MM.1S (cell line): ENCODE data around the gene CYP2C9.
"Not testable (repeated sequence)": the region's sequence is repeated elsewhere in the genome, so short reads cannot be mapped to it uniquely, and the experiment has no call there.

Experiments
- DNase-seq: peaks from one replicate; pipeline ENCODE4 v3.0.0-alpha.2; 2015
- H2AFZ ChIP-seq: fragments of 300-600 bp; sonication (generic); 2 replicates; pipeline ENCODE4 v1.6.0; 2016; ENCODE audit warnings: antibody characterized with exemption, low read length
- H3F3A ChIP-seq: fragments of 300-600 bp; sonication (generic); 2 replicates; pipeline ENCODE4 v1.6.1; 2016; ENCODE audit warnings: mild to moderate bottlenecking, antibody characterized with exemption, low read length, moderate library complexity, mixed read lengths; ENCODE audit not compliant: insufficient read depth
- H3K27ac ChIP-seq: fragments of 300-600 bp; sonication (generic); 2 replicates; pipeline ENCODE4 v1.5.1; 2016; ENCODE audit warnings: mild to moderate bottlenecking, low read length
- H3K27me3 ChIP-seq: fragments of 300-600 bp; sonication (generic); replicated peaks from 2 replicates; pipeline ENCODE4 v1.6.0; 2016; ENCODE audit warnings: low read length; ENCODE audit not compliant: insufficient read depth
- H3K36me3 ChIP-seq: fragments of 300-600 bp; sonication (generic); replicated peaks from 2 replicates; pipeline ENCODE4 v1.6.1; 2016; ENCODE audit warnings: mild to moderate bottlenecking, low read length, mixed read lengths; ENCODE audit not compliant: insufficient read depth
- H3K4me1 ChIP-seq: fragments of 300-600 bp; sonication (generic); 2 replicates; pipeline ENCODE4 v1.6.1; 2016; ENCODE audit warnings: low read length, mixed read lengths
- H3K4me2 ChIP-seq: fragments of 300-600 bp; sonication (generic); 2 replicates; pipeline ENCODE4 v1.6.0; 2016; ENCODE audit warnings: low read depth, low read length
- H3K4me3 ChIP-seq: fragments of 300-600 bp; sonication (generic); 2 replicates; pipeline ENCODE4 v1.5.1; 2016; ENCODE audit warnings: low read length, mixed read lengths
- H3K79me2 ChIP-seq: fragments of 300-600 bp; sonication (generic); 2 replicates; pipeline ENCODE4 v1.6.1; 2016; ENCODE audit warnings: mixed run types, low read length, mixed read lengths
- H3K9ac ChIP-seq: fragments of 300-600 bp; sonication (generic); 2 replicates; pipeline ENCODE4 v1.6.1; 2016; ENCODE audit warnings: low read length, mixed read lengths
- H3K9me2 ChIP-seq: fragments of 300-600 bp; sonication (generic); replicated peaks from 2 replicates; pipeline ENCODE4 v1.6.1; 2016; ENCODE audit warnings: mild to moderate bottlenecking, low read length, mixed read lengths; ENCODE audit not compliant: insufficient read depth
- H3K9me3 ChIP-seq: fragments of 300-600 bp; sonication (generic); replicated peaks from 2 replicates; pipeline ENCODE4 v1.6.1; 2016; ENCODE audit warnings: mild to moderate bottlenecking, low read length, mixed read lengths; ENCODE audit not compliant: insufficient read depth
- H4K20me1 ChIP-seq: fragments of 300-600 bp; sonication (generic); 2 replicates; pipeline ENCODE4 v1.6.1; 2016; ENCODE audit warnings: mild to moderate bottlenecking, low read length, moderate library complexity, mixed read lengths; ENCODE audit not compliant: insufficient read depth
- EZH2 ChIP-seq: fragments of 300-600 bp; sonication (generic); optimal IDR thresholded peaks from 2 replicates; pipeline ENCODE3; 2017; ENCODE audit warnings: low read depth, mild to moderate bottlenecking, antibody characterized with exemption, low read length, mixed read lengths
- EZH2phosphoT487 ChIP-seq: fragments of 300-600 bp; sonication (generic); IDR thresholded peaks from 2 replicates; pipeline ENCODE4 v1.6.1; 2018; ENCODE audit warnings: antibody characterized with exemption, low read length
- TF ChIP-seq, protein P1 (sequence below): fragments of 300-600 bp; sonication (generic); IDR thresholded peaks from 2 replicates; pipeline ENCODE4 v1.5.1; 2016; ENCODE audit warnings: antibody characterized with exemption, low read length, mixed read lengths

CYP2C9 gene

DNA sequence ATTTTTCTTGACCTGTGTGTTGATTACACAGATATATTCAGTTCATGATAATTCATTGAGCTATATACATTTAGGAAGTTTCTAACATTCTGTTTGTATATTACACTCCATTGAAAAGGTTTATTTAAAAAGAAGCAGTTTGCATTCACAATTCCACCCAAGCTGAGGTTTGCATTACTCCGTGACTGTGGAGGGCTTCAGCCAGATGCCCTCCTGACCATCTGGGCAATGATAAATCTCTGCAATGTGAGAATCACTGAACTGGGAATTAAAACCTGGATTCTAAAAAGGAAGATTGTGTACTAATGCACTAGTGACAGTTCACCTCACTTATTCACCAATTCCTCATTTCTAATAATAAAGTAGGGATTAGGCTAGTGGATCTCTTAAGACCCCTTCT, 36.4 kb upstream of the CYP2C9 start:
- H3K79me2 ChIP-seq = no peaks in the 10 kb centered on the region
- H3K27ac ChIP-seq = no peak overlapping the region
- H3K4me2 ChIP-seq = no peak overlapping the region
- no peaks in the 10 kb centered on the region for H3K4me1 ChIP-seq
- TF ChIP-seq EZH2 = no peak
- TF ChIP-seq, protein P1, sequence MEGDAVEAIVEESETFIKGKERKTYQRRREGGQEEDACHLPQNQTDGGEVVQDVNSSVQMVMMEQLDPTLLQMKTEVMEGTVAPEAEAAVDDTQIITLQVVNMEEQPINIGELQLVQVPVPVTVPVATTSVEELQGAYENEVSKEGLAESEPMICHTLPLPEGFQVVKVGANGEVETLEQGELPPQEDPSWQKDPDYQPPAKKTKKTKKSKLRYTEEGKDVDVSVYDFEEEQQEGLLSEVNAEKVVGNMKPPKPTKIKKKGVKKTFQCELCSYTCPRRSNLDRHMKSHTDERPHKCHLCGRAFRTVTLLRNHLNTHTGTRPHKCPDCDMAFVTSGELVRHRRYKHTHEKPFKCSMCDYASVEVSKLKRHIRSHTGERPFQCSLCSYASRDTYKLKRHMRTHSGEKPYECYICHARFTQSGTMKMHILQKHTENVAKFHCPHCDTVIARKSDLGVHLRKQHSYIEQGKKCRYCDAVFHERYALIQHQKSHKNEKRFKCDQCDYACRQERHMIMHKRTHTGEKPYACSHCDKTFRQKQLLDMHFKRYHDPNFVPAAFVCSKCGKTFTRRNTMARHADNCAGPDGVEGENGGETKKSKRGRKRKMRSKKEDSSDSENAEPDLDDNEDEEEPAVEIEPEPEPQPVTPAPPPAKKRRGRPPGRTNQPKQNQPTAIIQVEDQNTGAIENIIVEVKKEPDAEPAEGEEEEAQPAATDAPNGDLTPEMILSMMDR = no peak
- TF ChIP-seq EZH2phosphoT487 = no peak
- no peaks in the 10 kb centered on the region for H3K9me3 ChIP-seq
- H3K27me3 ChIP-seq = no peaks in the 10 kb centered on the region
- no peak overlapping the region for H2AFZ ChIP-seq
- H3F3A ChIP-seq = no peaks in the 10 kb centered on the region
- DNase-seq = no peak
- no peak overlapping the region for H3K4me3 ChIP-seq
- no peaks in the 10 kb centered on the region for H3K36me3 ChIP-seq
- H3K9me2 ChIP-seq = no peaks in the 10 kb centered on the region
- H3K9ac ChIP-seq = no peak overlapping the region
- H4K20me1 ChIP-seq = no peaks in the 10 kb centered on the region

DNA sequence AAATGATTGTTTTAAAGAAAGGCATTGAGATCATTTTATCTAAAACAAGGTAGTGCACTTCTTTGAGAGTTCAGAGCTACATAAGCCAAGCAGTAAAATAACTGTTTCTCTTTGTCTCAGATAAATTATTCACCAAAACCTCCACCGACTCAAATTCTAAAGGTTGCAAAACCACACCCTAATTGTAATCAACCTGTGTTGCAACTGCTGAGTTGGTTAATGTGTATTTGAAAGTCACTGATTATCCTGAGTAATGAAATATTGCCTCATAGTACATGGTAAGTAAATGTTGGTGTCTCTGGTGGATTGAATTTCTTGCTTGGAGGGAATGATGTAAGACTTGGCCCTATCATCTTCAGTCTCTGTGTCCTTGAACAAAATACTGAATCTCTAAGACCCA, 35.9 kb upstream of the CYP2C9 start:
- Histone ChIP-seq H3F3A (no peaks in the 10 kb centered on the region), H3K4me1 (no peaks in the 10 kb centered on the region), H3K4me2 (no peak overlapping the region), H3K9me2 (no peaks in the 10 kb centered on the region), H3K27me3 (no peaks in the 10 kb centered on the region), H3K4me3 (no peak overlapping the region), H3K27ac (no peak overlapping the region), H3K9ac (no peak overlapping the region), H4K20me1 (no peaks in the 10 kb centered on the region), H3K79me2 (no peaks in the 10 kb centered on the region), H2AFZ (no peak overlapping the region), H3K9me3 (no peaks in the 10 kb centered on the region), H3K36me3 (no peaks in the 10 kb centered on the region)
- TF ChIP-seq, protein P1 = no peak
- TF ChIP-seq EZH2 = no peak
- TF ChIP-seq EZH2phosphoT487 = no peak
- no peak for DNase-seq

DNA sequence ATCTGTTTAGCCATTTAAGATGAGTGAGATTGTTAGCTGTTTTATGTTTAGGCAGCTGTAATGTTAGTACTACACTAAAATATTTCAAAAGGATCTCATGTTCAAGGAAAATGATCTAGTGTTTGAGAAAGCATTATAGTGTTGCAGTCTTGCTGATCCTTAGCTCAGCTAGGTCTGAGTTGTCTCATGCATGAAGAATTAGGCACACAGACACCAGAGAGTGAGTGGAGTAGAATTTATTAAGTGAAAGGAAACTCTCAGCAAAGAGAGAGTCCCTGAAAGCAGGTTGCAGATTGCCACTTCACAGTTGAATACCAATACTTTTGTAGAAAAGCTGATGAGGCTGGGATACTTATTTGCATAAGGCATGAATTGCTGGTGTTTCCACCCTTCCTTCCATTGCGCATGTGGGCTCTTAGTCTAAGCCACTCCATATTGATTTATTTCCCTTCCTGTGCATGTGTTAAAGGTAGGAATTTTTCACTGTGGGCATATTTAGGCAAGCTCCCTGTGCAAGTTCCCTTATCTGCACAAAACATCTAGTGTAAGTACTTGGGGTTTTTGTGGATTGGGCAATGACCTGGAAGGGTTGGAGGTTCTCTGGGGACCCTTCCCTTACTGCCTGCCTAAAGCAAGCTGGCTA, 33.8 kb upstream of the CYP2C9 start:
- H3K4me2 ChIP-seq, H3K4me3 ChIP-seq, H3K79me2 ChIP-seq, H3K27ac ChIP-seq, H3K9me2 ChIP-seq, H3K9me3 ChIP-seq, H3K36me3 ChIP-seq, H2AFZ ChIP-seq, H3K27me3 ChIP-seq, H3F3A ChIP-seq, H3K9ac ChIP-seq, DNase-seq, H4K20me1 ChIP-seq, H3K4me1 ChIP-seq: not testable (repeated sequence)

GRCh38 chr10:94916423-94916822, 22.0 kb upstream of the CYP2C9 start:
- Histone ChIP-seq H3K27me3 (no peaks in the 10 kb centered on the region), H3F3A (no peaks in the 10 kb centered on the region), H3K9ac (no peak overlapping the region), H3K79me2 (no peaks in the 10 kb centered on the region), H4K20me1 (no peaks in the 10 kb centered on the region), H3K9me3 (no peaks in the 10 kb centered on the region), H3K36me3 (no peaks in the 10 kb centered on the region), H3K4me1 (no peaks in the 10 kb centered on the region), H3K4me3 (no peak overlapping the region), H3K9me2 (no peaks in the 10 kb centered on the region), H2AFZ (no peak overlapping the region), H3K4me2 (no peak overlapping the region), H3K27ac (no peak overlapping the region)
- no peak for TF ChIP-seq EZH2phosphoT487
- no peak for TF ChIP-seq EZH2
- TF ChIP-seq, protein P1 = no peak
- no peak for DNase-seq
